MG63 (cell line): ENCODE measurements around the gene ZNF273. TPM values are rescaled to one million over a fixed set of nuclear protein-coding genes. Genes with fewer than 3 reads are reported as not detected.
"Not testable (repeated sequence)": the region's sequence is repeated elsewhere in the genome, so short reads cannot be mapped to it uniquely, and the experiment has no call there.

Experiments
- DNase-seq: peaks from one replicate; pipeline ENCODE4 v3.0.0-alpha.2; 2020
- H3K27me3 ChIP-seq: fragments of 250-450 bp; sonication (Bioruptor Pico); 2 replicates; pipeline ENCODE4 v1.5.1; 2020; ENCODE audit warnings: mild to moderate bottlenecking, moderate library complexity
- H3K36me3 ChIP-seq: fragments of 250-450 bp; sonication (Bioruptor Pico); 2 replicates; pipeline ENCODE4 v1.5.1; 2020; ENCODE audit warnings: mild to moderate bottlenecking, moderate library complexity
- H3K4me3 ChIP-seq: fragments of 250-450 bp; sonication (Bioruptor Pico); 2 replicates; pipeline ENCODE4 v1.5.1; 2020; ENCODE audit warnings: mild to moderate bottlenecking, moderate library complexity
- H3K9me3 ChIP-seq: fragments of 250-450 bp; sonication (Bioruptor Pico); 2 replicates; pipeline ENCODE4 v1.5.1; 2020; ENCODE audit warnings: mild to moderate bottlenecking, moderate library complexity
- total RNA-seq: library from RNA; depleted of rRNA; stranded (reverse); fragments of >200 nt; shearing (Covaris generic); gene quantifications from 2 replicates; pipeline ENCODE4 v1.2.3, GENCODE V29; 2014; ENCODE audit warnings: low replicate concordance

ZNF273 gene
- total RNA-seq, 1 experiment from 2014 or later = 1.2 TPM

GRCh38 chr7:64884085-64884912 lies 18.8 kb upstream of the ZNF273 start:
- H3K4me3 ChIP-seq = no peak overlapping the region
- H3K36me3 ChIP-seq = no peaks in the 10 kb centered on the region
- H3K27me3 ChIP-seq = no peaks in the 10 kb centered on the region
- DNase-seq = no peak
- H3K9me3 ChIP-seq = no peaks in the 10 kb centered on the region

GRCh38 chr7:64884913-64885370 lies 18.1 kb upstream of the ZNF273 start:
- Histone ChIP-seq H3K27me3 (no peaks in the 10 kb centered on the region), H3K4me3 (no peak overlapping the region), H3K36me3 (no peaks in the 10 kb centered on the region), H3K9me3 (no peaks in the 10 kb centered on the region)
- no peak for DNase-seq

DNA sequence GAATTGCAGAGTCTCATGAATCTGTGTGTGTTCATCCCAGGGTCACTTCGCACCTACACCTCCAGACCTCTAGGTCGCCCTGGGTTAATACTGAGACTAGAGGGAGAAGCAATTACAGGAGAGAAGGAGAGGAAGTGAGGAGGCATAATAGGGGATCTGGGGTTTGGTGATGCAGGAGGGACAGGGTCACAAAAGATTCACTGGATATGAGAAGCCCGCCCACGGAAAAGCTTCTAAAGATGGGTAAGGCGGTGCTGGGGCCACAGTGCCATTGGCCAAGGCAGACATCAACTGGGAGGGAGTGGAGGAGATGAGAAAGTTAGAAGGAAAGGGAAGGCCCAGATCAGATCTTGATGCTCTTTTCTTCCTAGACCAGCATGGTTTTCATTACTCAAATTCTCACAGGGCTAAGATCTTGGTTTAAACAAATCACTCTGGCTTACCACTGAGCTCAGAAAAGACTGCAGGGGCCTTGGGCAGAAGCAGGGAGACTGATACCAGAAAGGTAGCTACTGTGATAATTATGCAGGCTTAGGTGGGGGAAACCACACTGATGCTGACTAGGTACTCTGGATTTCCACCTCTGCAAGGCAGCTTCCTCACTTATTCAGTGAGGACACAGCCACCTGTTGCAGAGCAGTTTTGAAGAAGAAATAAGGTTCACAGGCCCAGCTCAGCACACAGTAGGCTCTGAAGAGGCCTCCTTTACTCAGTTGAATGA lies 17.4 kb upstream of the ZNF273 start:
- DNase-seq = no peak
- Histone ChIP-seq H3K9me3 (no peaks in the 10 kb centered on the region), H3K27me3 (no peaks in the 10 kb centered on the region), H3K36me3 (no peaks in the 10 kb centered on the region), H3K4me3 (no peak overlapping the region)

GRCh38 chr7:64886956-64887545 lies 16.0 kb upstream of the ZNF273 start:
- no peak for DNase-seq
- Histone ChIP-seq H3K4me3 (no peak overlapping the region), H3K36me3 (no peaks in the 10 kb centered on the region), H3K27me3 (no peaks in the 10 kb centered on the region), H3K9me3 (no peaks in the 10 kb centered on the region)

GRCh38 chr7:64887756-64888508 lies 15.1 kb upstream of the ZNF273 start:
- no peak for DNase-seq
- Histone ChIP-seq H3K9me3 (no peaks in the 10 kb centered on the region), H3K36me3 (no peaks in the 10 kb centered on the region), H3K27me3 (no peaks in the 10 kb centered on the region), H3K4me3 (no peak overlapping the region)

GRCh38 chr7:64888561-64888900 lies 14.5 kb upstream of the ZNF273 start:
- Histone ChIP-seq H3K36me3 (no peaks in the 10 kb centered on the region), H3K4me3 (no peak overlapping the region), H3K27me3 (no peaks in the 10 kb centered on the region), H3K9me3 (no peaks in the 10 kb centered on the region)
- DNase-seq = no peak

- Histone ChIP-seq H3K27me3 (no peaks in the 10 kb centered on the region), H3K9me3 (no peaks in the 10 kb centered on the region), H3K36me3 (no peaks in the 10 kb centered on the region), H3K4me3 (no peak overlapping the region)
- no peak for DNase-seq
Measured at GRCh38 chr7:64888901-64889685, 14.0 kb upstream of the ZNF273 start.

GRCh38 chr7:64889686-64890162 lies 13.3 kb upstream of the ZNF273 start:
- no peak for DNase-seq
- no peaks in the 10 kb centered on the region for H3K27me3 ChIP-seq
- H3K4me3 ChIP-seq = no peak overlapping the region
- H3K36me3 ChIP-seq = no peaks in the 10 kb centered on the region
- H3K9me3 ChIP-seq = no peaks in the 10 kb centered on the region

DNA sequence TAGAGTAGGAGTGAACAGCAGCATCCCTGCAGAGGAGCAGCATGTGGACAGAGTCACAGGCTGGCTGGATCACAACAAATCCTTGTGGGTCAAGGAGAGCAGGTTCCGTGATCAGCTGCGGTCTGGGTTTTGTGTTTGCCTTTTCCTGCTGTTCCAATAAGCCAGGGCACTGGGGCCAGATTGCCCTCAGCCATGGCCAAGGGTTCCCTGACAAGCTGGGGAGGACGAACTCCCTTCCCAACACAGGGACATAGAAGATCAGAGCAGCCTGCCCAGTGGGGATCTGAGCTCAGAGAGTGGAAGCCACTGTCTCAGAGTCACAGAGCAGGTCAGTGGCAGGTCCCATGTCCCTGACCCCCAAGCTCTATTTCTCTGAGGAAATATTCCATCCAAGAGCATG lies 12.8 kb upstream of the ZNF273 start:
- H3K4me3 ChIP-seq, H3K9me3 ChIP-seq, H3K27me3 ChIP-seq, H3K36me3 ChIP-seq, DNase-seq: not testable (repeated sequence)

DNA sequence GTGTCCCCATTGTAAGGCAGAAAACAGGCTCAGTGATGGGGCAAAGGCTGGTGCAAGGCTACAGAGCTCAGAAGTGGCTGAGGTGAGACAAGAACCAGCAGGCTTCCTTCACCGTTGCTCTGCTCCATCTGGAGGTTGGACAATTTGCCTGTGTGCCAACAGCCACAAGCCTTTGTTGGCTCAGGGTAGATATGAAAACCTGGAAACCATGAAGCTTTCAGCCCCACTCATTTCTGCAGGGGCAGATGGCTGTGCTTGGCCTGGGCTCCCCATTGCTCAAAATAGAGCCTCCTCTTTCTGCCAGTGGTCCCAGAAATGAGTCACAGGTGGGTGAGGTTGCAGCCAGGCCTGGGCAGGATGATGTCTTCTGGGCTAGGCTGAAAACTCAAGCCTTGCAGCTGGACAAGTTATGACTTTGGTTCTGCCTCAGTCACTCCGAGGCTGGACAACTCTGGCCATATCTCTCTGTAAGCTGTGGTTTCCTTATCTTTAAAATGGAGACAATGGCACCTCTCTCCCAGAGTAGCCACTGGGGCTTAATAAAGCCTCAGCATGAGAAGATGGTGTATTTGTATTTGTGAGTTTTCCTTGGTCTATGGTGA lies 12.2 kb upstream of the ZNF273 start:
- Histone ChIP-seq H3K27me3 (no peaks in the 10 kb centered on the region), H3K36me3 (no peaks in the 10 kb centered on the region), H3K4me3 (no peak overlapping the region), H3K9me3 (no peaks in the 10 kb centered on the region)
- peak; percentile 87 for DNase-seq

DNA sequence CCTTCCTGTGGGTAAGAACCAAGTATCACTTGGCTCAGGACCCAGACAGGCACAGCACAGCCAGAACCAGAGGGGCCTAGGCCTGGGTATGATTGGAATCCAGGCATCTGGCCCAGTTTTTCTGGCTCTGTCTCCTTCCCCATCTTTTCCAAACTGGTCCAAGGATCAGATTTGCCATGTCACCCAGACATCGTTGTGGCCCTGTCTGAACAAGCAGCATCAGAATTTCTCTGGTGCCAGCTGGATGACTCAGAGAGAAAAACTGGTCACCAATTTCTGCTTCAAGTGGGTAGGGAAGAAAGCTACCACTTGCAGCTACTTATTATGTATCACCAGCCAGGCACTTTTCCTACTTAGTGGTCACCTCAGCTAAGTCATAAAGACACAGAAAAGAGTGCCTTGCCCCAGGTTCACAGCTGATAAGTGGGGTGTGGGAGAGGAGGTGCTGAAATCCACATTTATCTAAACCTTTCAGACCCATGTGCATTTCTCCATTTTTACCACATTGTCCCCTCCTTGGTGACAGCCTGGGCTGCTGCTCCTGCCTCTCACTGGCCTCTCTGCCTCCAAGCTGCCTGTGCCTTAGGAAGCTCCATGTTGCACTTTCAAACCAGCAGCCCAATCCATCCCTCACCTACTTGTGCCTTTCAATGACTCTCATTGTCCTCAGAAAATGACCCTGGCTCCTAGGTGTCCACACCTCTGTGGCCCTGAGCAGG lies 11.6 kb upstream of the ZNF273 start:
- H3K9me3 ChIP-seq, H3K4me3 ChIP-seq, H3K36me3 ChIP-seq, H3K27me3 ChIP-seq: not testable (repeated sequence)
- peak; percentile 88 for DNase-seq

DNA sequence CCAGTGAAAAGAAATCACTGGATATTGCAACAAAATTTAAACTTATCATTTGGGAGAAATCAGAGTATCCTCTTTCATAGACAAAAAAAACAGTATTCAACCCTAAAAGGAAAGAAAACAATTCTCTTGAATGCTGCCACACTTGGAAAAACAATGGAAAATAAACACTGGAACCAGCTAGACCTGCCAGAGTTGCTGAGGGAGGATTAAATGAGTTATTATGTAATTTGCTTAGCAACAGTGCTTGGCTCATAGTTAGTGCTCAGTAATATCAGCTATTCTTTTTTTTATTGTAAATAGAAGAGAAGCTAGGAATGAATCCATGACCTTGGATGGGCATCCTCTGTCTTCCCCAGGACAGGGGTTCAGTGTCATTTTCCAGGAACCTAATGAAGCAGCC lies 11.0 kb upstream of the ZNF273 start:
- no peaks in the 10 kb centered on the region for H3K9me3 ChIP-seq
- no peak for DNase-seq
- no peak overlapping the region for H3K4me3 ChIP-seq
- H3K36me3 ChIP-seq = no peaks in the 10 kb centered on the region
- H3K27me3 ChIP-seq = no peaks in the 10 kb centered on the region

DNA sequence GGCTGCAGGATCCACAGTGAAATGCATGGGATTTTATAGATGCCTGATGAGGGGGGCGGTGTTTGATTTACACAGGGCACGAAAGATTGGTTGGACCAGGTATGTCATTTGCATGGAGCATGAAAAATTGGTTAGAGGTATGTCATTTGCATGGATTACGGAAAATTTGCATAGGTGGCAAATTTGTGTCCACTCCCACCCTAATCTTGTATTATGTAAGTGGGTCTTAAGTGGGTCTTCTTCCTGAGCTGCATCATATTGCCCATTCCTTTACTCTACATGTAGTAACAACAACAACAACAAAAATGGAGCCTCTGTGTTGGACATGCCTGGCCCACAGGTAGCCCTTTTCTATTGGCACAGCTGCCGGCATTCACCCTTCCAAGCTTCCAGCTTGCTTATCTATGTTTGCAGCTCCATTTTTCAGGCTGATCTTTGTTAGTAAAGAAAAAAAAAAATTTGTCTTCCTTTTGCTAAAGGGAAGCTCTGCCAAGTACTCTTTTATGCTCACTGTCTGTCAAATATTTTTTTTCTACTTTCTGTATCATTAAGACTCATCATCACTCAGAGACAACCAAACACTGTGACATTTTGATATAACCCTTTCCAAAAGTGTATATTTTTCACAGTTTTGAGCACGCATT lies 10.3 kb upstream of the ZNF273 start:
- no peaks in the 10 kb centered on the region for H3K36me3 ChIP-seq
- DNase-seq = no peak
- no peaks in the 10 kb centered on the region for H3K9me3 ChIP-seq
- H3K27me3 ChIP-seq = no peaks in the 10 kb centered on the region
- no peak overlapping the region for H3K4me3 ChIP-seq

- DNase-seq = no peak
- Histone ChIP-seq H3K4me3 (no peak overlapping the region), H3K9me3 (no peaks in the 10 kb centered on the region), H3K36me3 (no peaks in the 10 kb centered on the region), H3K27me3 (no peaks in the 10 kb centered on the region)
Measured at GRCh38 chr7:64893401-64893800, 9.7 kb upstream of the ZNF273 start.

DNA sequence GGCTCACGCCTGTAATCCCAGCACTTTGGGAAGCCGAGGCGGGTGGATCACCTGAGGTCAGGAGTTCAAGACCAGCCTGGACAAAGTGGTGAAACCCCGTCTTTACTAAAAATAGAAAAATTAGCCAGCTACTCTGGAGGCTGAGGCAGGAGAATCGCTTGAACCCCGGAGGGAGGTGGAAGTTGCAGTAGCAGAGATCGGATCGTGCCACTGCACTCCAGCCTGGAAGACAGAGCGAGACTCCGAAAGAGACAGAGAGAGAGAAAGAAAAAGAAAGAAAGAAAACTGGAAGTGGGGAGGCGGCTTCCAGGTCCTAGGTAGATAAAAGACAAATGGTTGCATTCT lies 640 bp upstream of the ZNF273 start:
- not testable (repeated sequence) for H3K4me3 ChIP-seq, H3K36me3 ChIP-seq, H3K27me3 ChIP-seq, DNase-seq, H3K9me3 ChIP-seq
